PC-9 (cell line): ENCODE measurements around the gene EIF3K. TPM values are rescaled to one million over a fixed set of nuclear protein-coding genes. Genes with fewer than 3 reads are reported as not detected.

Experiments used
- BruUV-seq: library from RNA; stranded (reverse); fragments of 400-500 nt; replicated peaks from 2 replicates; lab custom pipeline; 2021; lab: Mats Ljungman, UMichigan
- CTCF ChIA-PET: fragments of 300-600 bp; sonication (Branson Sonifier 250); formaldehyde crosslinking; loops from one replicate; lab custom pipeline; 2022; ENCODE audit warnings: antibody characterized with exemption; lab: Charles Lee
- POLR2A ChIA-PET: fragments of 300-600 bp; sonication (Branson Sonifier 250); formaldehyde crosslinking; loops from one replicate; lab custom pipeline; 2022; ENCODE audit warnings: antibody characterized with exemption; ENCODE audit not compliant: unreplicated experiment; lab: Charles Lee
- DNase-seq, 2 experiments: peaks; one replicate each; pipeline versions ENCODE4 v3.0.0 to v3.0.0-alpha.2; 2015 to 2022; ENCODE audit warnings: mixed read lengths in 1 of 2
- H2AFZ ChIP-seq: fragments of 200-600 bp; sonication (generic); 2 replicates; pipeline ENCODE4 v1.8.1; 2017; ENCODE audit warnings: antibody characterized with exemption
- H3F3A ChIP-seq: fragments of 200-600 bp; sonication (generic); 2 replicates; pipeline ENCODE4 v1.8.1; 2017; ENCODE audit warnings: antibody characterized with exemption, mild to moderate bottlenecking, low read depth; ENCODE audit not compliant: insufficient read depth
- H3K27ac ChIP-seq: fragments of 200-600 bp; sonication (generic); 2 replicates; pipeline ENCODE4 v1.6.1; 2016; ENCODE audit warnings: mixed run types
- H3K27me3 ChIP-seq: fragments of 200-600 bp; sonication (generic); 2 replicates; pipeline ENCODE4 v1.6.1; 2016; ENCODE audit warnings: low read depth, mixed run types; ENCODE audit not compliant: insufficient read depth
- H3K36me3 ChIP-seq: fragments of 200-600 bp; sonication (generic); 2 replicates; pipeline ENCODE4 v1.6.1; 2016; ENCODE audit warnings: low read depth, mixed run types
- H3K4me1 ChIP-seq: fragments of 200-600 bp; sonication (generic); replicated peaks from 2 replicates; pipeline ENCODE4 v1.6.1; 2016; ENCODE audit warnings: mixed run types; ENCODE audit not compliant: insufficient read depth
- H3K4me2 ChIP-seq: fragments of 200-600 bp; sonication (generic); 2 replicates; pipeline ENCODE4 v1.6.1; 2017; ENCODE audit warnings: mixed run types
- H3K4me3 ChIP-seq: fragments of 200-600 bp; sonication (generic); 2 replicates; pipeline ENCODE4 v1.6.1; 2016; ENCODE audit warnings: mixed run types
- H3K79me2 ChIP-seq: fragments of 200-600 bp; sonication (generic); 2 replicates; pipeline ENCODE4 v1.6.1; 2017; ENCODE audit warnings: low read depth, mixed run types
- H3K9me2 ChIP-seq: fragments of 200-600 bp; sonication (generic); 2 replicates; pipeline ENCODE4 v1.8.1; 2017; ENCODE audit warnings: mild to moderate bottlenecking; ENCODE audit not compliant: insufficient read depth
- H3K9me3 ChIP-seq: fragments of 200-600 bp; sonication (generic); 2 replicates; pipeline ENCODE4 v1.8.1; 2016; ENCODE audit warnings: low read depth; ENCODE audit not compliant: insufficient read depth
- H4K20me1 ChIP-seq: fragments of 200-600 bp; sonication (generic); 2 replicates; pipeline ENCODE4 v1.8.1; 2017; ENCODE audit not compliant: insufficient read depth
- EZH2 ChIP-seq: fragments of 200-600 bp; sonication (generic); IDR thresholded peaks from 2 replicates; pipeline ENCODE4 v1.8.0; 2017; ENCODE audit warnings: antibody characterized with exemption, low read depth
- intact Hi-C: fragments of 100-400 bp; cut with micrococcal nuclease; formaldehyde crosslinking; loops from one replicate; pipeline ENCODE4 v1.10.0; 2022; ENCODE audit not compliant: unreplicated experiment
- total RNA-seq: library from RNA; stranded (reverse); gene quantifications from 2 replicates; pipeline ENCODE4 v1.2.3, GENCODE V29; 2021
- TF ChIP-seq, protein P1 (sequence below): fragments of 200-600 bp; sonication (generic); conservative IDR thresholded peaks from 2 replicates; pipeline ENCODE4 v1.6.1; 2017; ENCODE audit warnings: mixed run types, antibody characterized with exemption, mild to moderate bottlenecking, moderate library complexity

Gene EIF3K
- total RNA-seq, 1 experiment from 2014 or later, result 230 TPM

DNA sequence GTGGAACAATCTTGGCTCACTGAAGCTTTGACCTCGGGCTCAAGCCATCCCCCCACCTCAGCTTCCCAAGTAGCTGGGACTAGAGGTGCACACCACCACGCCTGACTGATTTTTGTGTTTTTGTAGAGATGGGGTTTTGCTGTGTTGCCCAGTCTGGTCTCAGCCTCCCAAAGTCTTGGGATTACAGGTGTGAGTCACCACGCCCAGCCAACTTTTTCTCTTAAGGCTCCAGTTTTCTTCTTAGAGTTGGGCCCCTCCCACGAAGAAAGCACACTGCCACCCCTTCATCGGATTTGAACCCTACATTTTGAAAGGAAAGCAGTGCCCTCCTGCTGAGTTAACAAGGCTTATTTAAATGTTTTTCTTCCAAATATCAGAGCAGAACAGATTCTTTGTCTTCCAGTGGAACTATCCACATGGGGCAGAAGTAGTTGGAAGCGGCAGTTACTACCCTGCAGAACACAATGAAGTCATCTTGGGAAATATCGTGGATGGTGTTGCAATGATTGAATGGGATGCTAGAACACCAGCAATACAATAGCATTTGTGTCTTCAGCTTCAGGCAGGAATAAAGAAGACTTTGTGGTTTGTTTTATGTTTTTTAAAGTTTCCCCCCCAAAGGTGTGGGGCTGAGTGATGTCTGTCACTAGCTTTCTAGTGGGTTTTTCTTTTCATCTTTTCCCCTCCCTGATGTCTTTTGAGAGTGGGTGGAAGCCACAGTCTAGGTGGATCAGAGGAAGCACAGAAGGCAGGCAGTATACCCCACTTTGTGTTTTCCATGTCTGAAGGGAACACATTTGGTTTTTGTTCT lies 37.4 kb downstream of the EIF3K start:
- intact Hi-C loops, result loop anchor here (5.0 kb wide), 1 partner anchor 76 kb away; no protein-coding TSS in a partner anchor
- no TSS peak for BruUV-seq

DNA sequence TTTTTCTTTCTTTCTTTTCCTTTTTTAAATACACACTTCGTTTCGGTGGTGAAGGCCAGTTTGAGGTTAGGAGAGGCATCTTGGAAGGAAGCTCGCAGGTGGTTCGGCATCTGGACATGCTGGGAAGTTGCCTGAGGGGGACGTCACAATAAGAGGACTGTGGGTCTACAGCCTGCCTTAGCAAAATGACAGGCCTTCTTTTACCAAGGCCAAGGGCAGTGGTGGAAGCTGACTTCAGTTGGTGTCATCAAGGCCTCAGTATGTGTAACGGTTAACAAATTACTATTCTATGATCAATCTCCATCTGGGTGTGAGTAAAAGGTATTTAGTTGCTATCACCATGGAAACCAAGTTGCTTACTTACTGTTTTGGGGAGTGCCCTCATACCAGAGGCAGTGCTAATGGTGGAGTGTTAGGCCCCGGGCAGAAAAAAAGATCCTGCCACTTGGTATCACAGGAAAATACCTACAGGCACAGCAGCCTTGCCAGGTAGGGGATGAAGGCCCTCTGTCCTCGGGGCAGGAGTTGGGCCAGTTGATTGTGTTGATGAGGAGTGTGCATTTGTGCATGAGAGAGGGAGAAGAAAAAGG lies 38.7 kb downstream of the EIF3K start:
- Histone ChIP-seq H3F3A (peaks cover 96% of the 10 kb centered on the region), H2AFZ (no peak overlapping the region), H3K27me3 (no peaks in the 10 kb centered on the region), H3K36me3 (peaks cover 59% of the 10 kb centered on the region), H4K20me1 (peaks cover 20% of the 10 kb centered on the region), H3K4me1 (peaks cover 97% of the 10 kb centered on the region), H3K79me2 (peaks cover 96% of the 10 kb centered on the region), H3K9me2 (no peaks in the 10 kb centered on the region), H3K9me3 (no peaks in the 10 kb centered on the region), H3K4me3 (peak overlapping the region; percentile 54), H3K4me2 (peak overlapping the region; percentile 89), H3K27ac (peak overlapping the region; percentile 99)
- intact Hi-C loops, result loop anchor here (1.0 to 5.0 kb wide), 5 partner anchors 7 to 75 kb away; no protein-coding TSS in a partner anchor
- TF ChIP-seq, protein P1, sequence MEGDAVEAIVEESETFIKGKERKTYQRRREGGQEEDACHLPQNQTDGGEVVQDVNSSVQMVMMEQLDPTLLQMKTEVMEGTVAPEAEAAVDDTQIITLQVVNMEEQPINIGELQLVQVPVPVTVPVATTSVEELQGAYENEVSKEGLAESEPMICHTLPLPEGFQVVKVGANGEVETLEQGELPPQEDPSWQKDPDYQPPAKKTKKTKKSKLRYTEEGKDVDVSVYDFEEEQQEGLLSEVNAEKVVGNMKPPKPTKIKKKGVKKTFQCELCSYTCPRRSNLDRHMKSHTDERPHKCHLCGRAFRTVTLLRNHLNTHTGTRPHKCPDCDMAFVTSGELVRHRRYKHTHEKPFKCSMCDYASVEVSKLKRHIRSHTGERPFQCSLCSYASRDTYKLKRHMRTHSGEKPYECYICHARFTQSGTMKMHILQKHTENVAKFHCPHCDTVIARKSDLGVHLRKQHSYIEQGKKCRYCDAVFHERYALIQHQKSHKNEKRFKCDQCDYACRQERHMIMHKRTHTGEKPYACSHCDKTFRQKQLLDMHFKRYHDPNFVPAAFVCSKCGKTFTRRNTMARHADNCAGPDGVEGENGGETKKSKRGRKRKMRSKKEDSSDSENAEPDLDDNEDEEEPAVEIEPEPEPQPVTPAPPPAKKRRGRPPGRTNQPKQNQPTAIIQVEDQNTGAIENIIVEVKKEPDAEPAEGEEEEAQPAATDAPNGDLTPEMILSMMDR, result no peak
- no peak for TF ChIP-seq EZH2
- BruUV-seq, result no TSS peak
- CTCF ChIA-PET, result interaction anchor here (0.5 to 0.6 kb wide), 3 partner anchors 12 to 230 kb away, joined by 3 read pairs; no protein-coding TSS in a partner anchor
- peak; percentile 89 to 100 for DNase-seq
- POLR2A ChIA-PET, result interaction anchor here (0.6 to 2.2 kb wide), 6 partner anchors 9 to 318 kb away, joined by 3 to 51 read pairs (median 6); no protein-coding TSS in a partner anchor

More for the DNA sequence above, 37.4 kb downstream of the EIF3K start:
- ChIA-PET CTCF (no interaction called here), POLR2A (interaction anchor here (0.6 to 2.5 kb wide), 2 partner anchors 18 to 36 kb away, joined by 8 to 12 read pairs; no protein-coding TSS in a partner anchor)
- DNase-seq, result peak in 1 of 2 experiments; percentile 59
- H3K9me3 ChIP-seq, result no peaks in the 10 kb centered on the region
- H2AFZ ChIP-seq, result no peak overlapping the region
- peaks cover 97% of the 10 kb centered on the region for H3K4me1 ChIP-seq
- peaks cover 96% of the 10 kb centered on the region for H3K79me2 ChIP-seq
- H4K20me1 ChIP-seq, result peaks cover 17% of the 10 kb centered on the region
- H3K27me3 ChIP-seq, result no peaks in the 10 kb centered on the region
- H3K4me3 ChIP-seq, result no peak overlapping the region
- peaks cover 96% of the 10 kb centered on the region for H3F3A ChIP-seq
- H3K27ac ChIP-seq, result peak overlapping the region; percentile 99
- TF ChIP-seq, protein P1, result no peak
- no peak for TF ChIP-seq EZH2
- peak overlapping the region; percentile 89 for H3K4me2 ChIP-seq
- no peaks in the 10 kb centered on the region for H3K9me2 ChIP-seq
- H3K36me3 ChIP-seq, result peaks cover 54% of the 10 kb centered on the region
